AG04449 (cell line): ENCODE results near the gene ATN1.
A peak's percentile ranks its signal among the peaks of the same experiment; 100 is the strongest.

Source experiments
- CTCF ChIA-PET: fragments of 350-600 bp; formaldehyde crosslinking; extraction: SDS; loops from one replicate; lab custom pipeline; 2021; ENCODE audit warnings: antibody characterized with exemption; lab: Yijun Ruan, JAX
- POLR2A ChIA-PET: fragments of 400-600, 350-600 bp; formaldehyde crosslinking; extraction: SDS; loops from one replicate; lab custom pipeline; 2020; ENCODE audit warnings: antibody characterized with exemption, inconsistent platforms; lab: Yijun Ruan, JAX
- DNase-seq: peaks from one replicate; pipeline ENCODE4 v3.0.0-alpha.2; 2010; ENCODE audit warnings: low read depth, low spot score
- H3K4me3 ChIP-seq: 2 replicates; pipeline ENCODE4 v1.5.1; 2011; ENCODE audit warnings: low read depth, mild to moderate bottlenecking, control low read depth, low read length
- TF ChIP-seq, protein P1 (sequence below): IDR thresholded peaks from one replicate; pipeline ENCODE4 v1.5.1; 2011; ENCODE audit warnings: mild to moderate bottlenecking, moderate library complexity, low read length, control low read depth, inconsistent platforms; ENCODE audit not compliant: insufficient read depth; ENCODE audit errors: missing control alignments

The ATN1 gene

DNA sequence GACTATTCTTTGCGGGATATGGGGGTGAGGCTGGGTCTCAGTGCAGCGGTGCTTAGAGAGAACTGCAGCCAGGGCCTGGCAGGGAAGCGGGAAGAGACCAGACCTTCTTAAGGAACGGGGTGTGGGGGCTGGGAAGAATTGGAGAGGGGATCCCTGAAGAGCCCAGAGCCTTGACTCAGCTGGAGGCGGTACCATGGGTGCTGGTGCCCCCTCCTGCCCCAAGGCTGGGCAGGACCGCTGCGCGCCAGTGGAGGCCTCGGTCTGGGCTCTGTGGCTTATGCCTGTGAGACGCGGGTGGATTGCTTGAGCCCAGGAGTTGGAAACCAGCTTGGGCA is 14.5 kb downstream of the ATN1 start:
- POLR2A ChIA-PET: interaction anchor here (4.7 kb wide), 1 partner anchor 17 kb away, joined by 46 read pairs; no protein-coding TSS in a partner anchor
- TF ChIP-seq, protein P1, sequence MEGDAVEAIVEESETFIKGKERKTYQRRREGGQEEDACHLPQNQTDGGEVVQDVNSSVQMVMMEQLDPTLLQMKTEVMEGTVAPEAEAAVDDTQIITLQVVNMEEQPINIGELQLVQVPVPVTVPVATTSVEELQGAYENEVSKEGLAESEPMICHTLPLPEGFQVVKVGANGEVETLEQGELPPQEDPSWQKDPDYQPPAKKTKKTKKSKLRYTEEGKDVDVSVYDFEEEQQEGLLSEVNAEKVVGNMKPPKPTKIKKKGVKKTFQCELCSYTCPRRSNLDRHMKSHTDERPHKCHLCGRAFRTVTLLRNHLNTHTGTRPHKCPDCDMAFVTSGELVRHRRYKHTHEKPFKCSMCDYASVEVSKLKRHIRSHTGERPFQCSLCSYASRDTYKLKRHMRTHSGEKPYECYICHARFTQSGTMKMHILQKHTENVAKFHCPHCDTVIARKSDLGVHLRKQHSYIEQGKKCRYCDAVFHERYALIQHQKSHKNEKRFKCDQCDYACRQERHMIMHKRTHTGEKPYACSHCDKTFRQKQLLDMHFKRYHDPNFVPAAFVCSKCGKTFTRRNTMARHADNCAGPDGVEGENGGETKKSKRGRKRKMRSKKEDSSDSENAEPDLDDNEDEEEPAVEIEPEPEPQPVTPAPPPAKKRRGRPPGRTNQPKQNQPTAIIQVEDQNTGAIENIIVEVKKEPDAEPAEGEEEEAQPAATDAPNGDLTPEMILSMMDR: no peak
- CTCF ChIA-PET: interaction anchor here (11.4 kb wide), 1 partner anchor 18 kb away, joined by 226 read pairs; no protein-coding TSS in a partner anchor
- H3K4me3 ChIP-seq: no peak overlapping the region
- DNase-seq: no peak

DNA sequence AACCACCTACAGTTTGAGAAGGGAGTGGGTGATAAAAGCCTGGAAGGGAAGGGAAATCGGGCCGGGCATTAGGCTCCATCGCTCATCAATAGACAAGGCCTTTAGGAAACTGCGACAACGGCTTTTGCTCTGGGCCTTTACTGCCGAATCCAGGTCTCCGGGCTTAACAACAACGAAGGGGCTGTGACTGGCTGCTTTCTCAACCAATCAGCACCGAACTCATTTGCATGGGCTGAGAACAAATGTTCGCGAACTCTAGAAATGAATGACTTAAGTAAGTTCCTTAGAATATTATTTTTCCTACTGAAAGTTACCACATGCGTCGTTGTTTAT is 15.6 kb downstream of the ATN1 start:
- CTCF ChIA-PET: interaction anchor here (0.7 to 11.4 kb wide), 13 partner anchors 8 to 167 kb away, joined by 3 to 226 read pairs (median 6); partner anchors contain the start of genes C1RL, LPCAT3 and SPSB2
- POLR2A ChIA-PET: interaction anchor here (0.7 to 4.7 kb wide), 18 partner anchors 8 to 403 kb away, joined by 3 to 46 read pairs (median 4); partner anchors contain the start of genes C1RL, LPCAT3, SPSB2 and TPI1
- H3K4me3 ChIP-seq: peak overlapping the region; percentile 9
- peak; percentile 77 for DNase-seq
- TF ChIP-seq, protein P1: no peak

DNA sequence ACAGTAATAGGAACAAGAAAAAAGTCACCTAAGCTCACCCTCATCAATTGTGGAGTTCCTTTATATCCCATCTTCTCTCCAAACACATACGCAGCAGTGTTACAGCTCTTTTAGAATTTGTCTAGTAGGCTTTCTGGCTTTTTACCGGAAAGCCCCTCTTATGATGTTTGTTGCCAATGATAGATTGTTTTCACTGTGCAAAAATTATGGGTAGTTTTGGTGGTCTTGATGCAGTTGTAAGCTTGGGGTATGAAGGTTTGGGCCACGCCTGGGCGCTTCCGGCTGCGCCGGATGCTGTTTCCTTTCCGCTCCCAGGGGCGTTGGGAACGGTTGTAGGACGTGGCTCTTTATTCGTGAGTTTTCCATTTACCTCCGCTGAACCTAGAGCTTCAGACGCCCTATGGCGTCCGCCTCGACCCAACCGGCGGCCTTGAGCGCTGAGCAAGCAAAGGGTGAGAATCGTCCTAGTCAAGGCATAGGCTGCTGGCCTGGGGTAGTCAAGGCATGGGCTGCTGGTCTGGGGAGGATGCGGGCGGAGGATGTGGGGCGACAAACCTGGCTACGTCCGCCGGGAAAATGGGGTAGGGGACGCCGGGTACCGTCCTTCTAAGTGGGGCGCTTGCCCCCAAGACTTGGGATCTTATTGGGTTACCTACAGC is 16.1 kb downstream of the ATN1 start, which contains the start of the genes C12orf57 and RNU7-1:
Gene C12orf57 (plus strand): TSS at position 301 of the 659 bp plus-strand sequence. CDS start 100 bp downstream, at position 401.
Gene RNU7-1 (plus strand): TSS at position 95 of the 659 bp plus-strand sequence.
- ChIA-PET POLR2A (interaction anchor here (0.7 to 4.7 kb wide), 22 partner anchors 9 to 404 kb away, joined by 3 to 46 read pairs (median 4); partner anchors contain the start of genes C1RL, C1S, LPCAT3 and SPSB2), CTCF (interaction anchor here (0.7 to 11.4 kb wide), 19 partner anchors 9 to 199 kb away, joined by 3 to 226 read pairs (median 4); partner anchors contain the start of genes C1RL, LPCAT3, SPSB2 and TPI1)
- DNase-seq: no peak
- TF ChIP-seq, protein P1: no peak
- H3K4me3 ChIP-seq: peak within 1 kb of the TSS; percentile 66

DNA sequence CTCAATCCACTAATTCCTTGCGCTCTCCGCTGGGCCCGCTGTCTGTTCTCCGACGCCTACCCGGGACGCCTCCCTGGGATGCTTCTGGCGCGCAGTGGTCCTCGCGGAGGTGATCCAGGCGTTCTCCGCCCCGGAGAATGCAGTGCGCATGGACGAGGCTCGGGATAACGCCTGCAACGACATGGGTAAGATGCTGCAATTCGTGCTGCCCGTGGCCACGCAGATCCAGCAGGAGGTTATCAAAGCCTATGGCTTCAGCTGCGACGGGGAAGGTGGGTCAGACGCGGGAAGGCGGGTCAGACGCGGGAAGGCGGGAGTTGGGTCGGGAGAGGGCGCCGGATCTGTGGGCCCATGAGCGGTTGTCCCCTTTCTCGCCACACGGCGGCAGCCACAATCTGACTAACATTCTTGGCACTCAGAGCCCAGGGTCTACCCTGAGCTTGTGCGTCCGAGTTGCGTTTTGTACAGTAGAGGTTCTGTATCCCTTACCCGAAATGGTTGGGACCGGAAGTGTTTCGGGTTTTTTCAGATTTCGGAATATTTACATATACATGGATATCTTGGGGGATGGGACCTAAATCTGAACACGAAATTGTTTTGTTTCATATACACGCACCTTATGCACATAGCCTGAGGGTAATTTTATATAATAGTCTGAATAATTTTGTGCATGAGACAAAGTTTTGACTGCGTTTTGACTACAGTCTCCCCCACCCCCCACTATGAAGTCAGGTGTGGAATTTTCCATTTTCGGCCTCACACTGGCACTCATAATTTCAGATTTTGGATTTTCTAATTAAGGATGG is 16.8 kb downstream of the ATN1 start:
- H3K4me3 ChIP-seq: peak overlapping the region; percentile 66
- TF ChIP-seq, protein P1: peak; percentile 89
- ChIA-PET POLR2A (interaction anchor here (0.7 to 4.7 kb wide), 20 partner anchors 10 to 404 kb away, joined by 3 to 46 read pairs (median 4); partner anchors contain the start of genes C1RL, C1S, LPCAT3 and SPSB2), CTCF (interaction anchor here (0.7 to 11.4 kb wide), 26 partner anchors 11 to 200 kb away, joined by 3 to 226 read pairs (median 4); partner anchors contain the start of genes C1RL, LPCAT3, SPSB2 and TPI1)
- DNase-seq: no peak

DNA sequence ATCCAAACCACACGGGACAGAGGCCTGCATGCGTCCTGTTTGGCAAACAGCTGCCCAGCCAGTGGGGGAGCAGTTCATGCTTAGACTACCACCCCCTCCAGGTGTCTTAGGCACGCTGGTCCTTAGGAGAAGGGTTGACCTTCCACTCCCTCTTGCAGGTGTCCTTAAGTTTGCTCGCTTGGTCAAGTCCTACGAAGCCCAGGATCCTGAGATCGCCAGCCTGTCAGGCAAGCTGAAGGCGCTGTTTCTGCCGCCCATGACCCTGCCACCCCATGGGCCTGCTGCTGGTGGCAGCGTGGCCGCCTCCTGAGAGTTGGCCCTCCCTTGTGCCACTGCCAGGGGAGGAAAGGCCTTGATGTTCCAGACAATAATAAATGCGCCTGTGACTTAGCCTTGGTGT is 17.9 kb downstream of the ATN1 start:
- CTCF ChIA-PET: interaction anchor here (0.8 to 11.4 kb wide), 18 partner anchors 8 to 199 kb away, joined by 3 to 226 read pairs (median 4); partner anchors contain the start of genes C1R, C1RL, SPSB2 and TPI1
- TF ChIP-seq, protein P1: no peak
- no peak overlapping the region for H3K4me3 ChIP-seq
- POLR2A ChIA-PET: interaction anchor here (0.7 to 4.7 kb wide), 5 partner anchors 16 to 164 kb away, joined by 3 to 46 read pairs (median 8); partner anchors contain the start of genes C1RL and TPI1
- no peak for DNase-seq
